K562 (cell line): ENCODE data around the gene PFN3. TPM values are rescaled to one million over a fixed set of nuclear protein-coding genes. Genes with fewer than 3 reads are reported as not detected.

Experiments used
- IRF2 ChIP-seq: sonication (generic); formaldehyde crosslinking; IDR thresholded peaks from 2 replicates; pipeline ENCODE4 v1.8.1; 2022; ENCODE audit warnings: mild to moderate bottlenecking, missing genetic modification reagents
- LARP7 ChIP-seq: fragments of 450-650 bp; IDR thresholded peaks from 2 replicates; pipeline ENCODE4 v1.6.1; 2016
- PHB2 ChIP-seq: fragments of 450-650 bp; IDR thresholded peaks from 2 replicates; pipeline ENCODE4 v1.6.1; 2017; ENCODE audit warnings: low read depth
- RBBP5 ChIP-seq: fragments of 200-600 bp; sonication (generic); IDR thresholded peaks from 2 replicates; pipeline ENCODE4 v1.6.1; 2012; ENCODE audit warnings: borderline replicate concordance, mild to moderate bottlenecking, low read length, control low read depth, inconsistent platforms; ENCODE audit not compliant: insufficient read depth, poor library complexity, severe bottlenecking
- ZNF561 ChIP-seq: fragments of 450-650 bp; formaldehyde crosslinking; conservative IDR thresholded peaks from 2 replicates; pipeline ENCODE4 v1.4.0; 2020; ENCODE audit warnings: mild to moderate bottlenecking, moderate library complexity
- ZNF707 ChIP-seq: fragments of 250-450 bp; sonication (Bioruptor Pico); conservative IDR thresholded peaks from 2 replicates; pipeline ENCODE4 v1.8.0; 2022; ENCODE audit warnings: inconsistent platforms, mild to moderate bottlenecking, moderate library complexity
- polyA plus RNA-seq, 8 experiments: library from polyadenylated mRNA; depleted of rRNA in 4 of 8; stranded (reverse) in 5 of 8; unstranded in 3 of 8; fragments of >200 nt; fragmentation: Nextera tagmentation in 2 of 8; fragmentation: Illumina TruSeq in 1 of 8; extraction: Ambion mirVana in 2 of 8; extraction: Trizol in 1 of 8; gene quantifications; 2 replicates each; pipeline versions ENCODE4 v1.2.1 to v1.2.3, GENCODE V29; 2011 to 2014; ENCODE audit warnings: inconsistent platforms in 1 of 8, missing spikeins in 1 of 8
- total RNA-seq, 7 experiments: library from RNA; depleted of rRNA in 6 of 7; stranded (reverse); fragments of >200 nt in 6 of 7; fragmentation: Illumina TruSeq in 2 of 7; extraction: Trizol in 2 of 7; gene quantifications; 2 replicates each; pipeline versions ENCODE4 v1.2.1 to v1.2.3, GENCODE V29; 2011 to 2021; ENCODE audit warnings: low replicate concordance in 1 of 7
- TF ChIP-seq, protein P1 (sequence below), 2 experiments: fragments of 450-650 bp in 1 of 2; sonication (generic) in 1 of 2; formaldehyde crosslinking in 1 of 2; IDR thresholded peaks; 2 replicates each; pipeline versions ENCODE4 v1.7.1 to v1.9.0; 2016 to 2022; ENCODE audit warnings: inconsistent platforms in 1 of 2, mild to moderate bottlenecking in 1 of 2, missing genetic modification reagents in 1 of 2
- TF ChIP-seq, protein P2 (sequence below): fragments of 450-650 bp; IDR thresholded peaks from 2 replicates; pipeline ENCODE4 v1.6.1; 2016; ENCODE audit warnings: missing biosample characterization, missing genetic modification characterization
- TF ChIP-seq, protein P3 (sequence below): sonication (generic); formaldehyde crosslinking; IDR thresholded peaks from 2 replicates; pipeline ENCODE4 v1.9.0; 2022; ENCODE audit warnings: mild to moderate bottlenecking, missing genetic modification reagents
- TF ChIP-seq, protein P4 (sequence below): sonication (generic); formaldehyde crosslinking; IDR thresholded peaks from 2 replicates; pipeline ENCODE4 v1.8.1; 2023; ENCODE audit warnings: mild to moderate bottlenecking, missing genetic modification reagents, moderate library complexity
- TF ChIP-seq, protein P5 (sequence below): fragments of 450-650 bp; IDR thresholded peaks from one replicate; pipeline ENCODE4 v1.6.1; 2018; ENCODE audit warnings: mild to moderate bottlenecking, moderate library complexity; ENCODE audit not compliant: partially characterized antibody

Gene PFN3
- total and polyA plus RNA-seq, 9 of the 15 experiments (the other 6 are each of a cell fraction or from before 2014, with no cell fraction given) = not detected

DNA sequence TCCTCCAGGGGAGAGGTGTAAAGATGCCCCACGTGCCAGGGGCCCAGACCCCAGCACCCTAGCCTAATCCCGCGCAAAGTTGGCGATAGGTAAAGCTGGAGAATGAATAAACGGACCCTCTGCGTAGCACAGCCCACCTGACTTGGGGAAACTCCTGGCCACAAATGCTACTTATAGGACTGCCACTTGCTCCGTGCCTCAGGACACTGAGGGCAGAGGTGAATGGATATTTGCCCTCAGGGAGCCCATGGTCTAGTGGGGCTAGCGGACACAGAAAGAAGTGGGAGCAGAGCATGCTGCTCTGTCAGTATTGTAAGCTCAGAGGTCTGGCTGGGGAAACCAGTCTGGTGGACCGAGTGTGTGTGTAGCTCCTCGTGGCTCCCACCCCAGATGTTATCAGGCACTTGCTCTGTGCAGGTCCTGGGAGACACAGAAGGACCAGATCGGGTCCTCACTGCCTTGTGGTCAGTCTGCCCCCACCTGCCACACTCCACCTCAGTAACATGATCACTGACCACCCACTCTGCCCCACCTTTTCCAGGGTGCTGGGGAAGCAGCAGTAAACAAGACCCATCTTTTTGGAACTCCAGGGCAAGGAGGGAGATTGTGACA is 26.9 kb upstream of the PFN3 start (continued):
- TF ChIP-seq, protein P1, sequence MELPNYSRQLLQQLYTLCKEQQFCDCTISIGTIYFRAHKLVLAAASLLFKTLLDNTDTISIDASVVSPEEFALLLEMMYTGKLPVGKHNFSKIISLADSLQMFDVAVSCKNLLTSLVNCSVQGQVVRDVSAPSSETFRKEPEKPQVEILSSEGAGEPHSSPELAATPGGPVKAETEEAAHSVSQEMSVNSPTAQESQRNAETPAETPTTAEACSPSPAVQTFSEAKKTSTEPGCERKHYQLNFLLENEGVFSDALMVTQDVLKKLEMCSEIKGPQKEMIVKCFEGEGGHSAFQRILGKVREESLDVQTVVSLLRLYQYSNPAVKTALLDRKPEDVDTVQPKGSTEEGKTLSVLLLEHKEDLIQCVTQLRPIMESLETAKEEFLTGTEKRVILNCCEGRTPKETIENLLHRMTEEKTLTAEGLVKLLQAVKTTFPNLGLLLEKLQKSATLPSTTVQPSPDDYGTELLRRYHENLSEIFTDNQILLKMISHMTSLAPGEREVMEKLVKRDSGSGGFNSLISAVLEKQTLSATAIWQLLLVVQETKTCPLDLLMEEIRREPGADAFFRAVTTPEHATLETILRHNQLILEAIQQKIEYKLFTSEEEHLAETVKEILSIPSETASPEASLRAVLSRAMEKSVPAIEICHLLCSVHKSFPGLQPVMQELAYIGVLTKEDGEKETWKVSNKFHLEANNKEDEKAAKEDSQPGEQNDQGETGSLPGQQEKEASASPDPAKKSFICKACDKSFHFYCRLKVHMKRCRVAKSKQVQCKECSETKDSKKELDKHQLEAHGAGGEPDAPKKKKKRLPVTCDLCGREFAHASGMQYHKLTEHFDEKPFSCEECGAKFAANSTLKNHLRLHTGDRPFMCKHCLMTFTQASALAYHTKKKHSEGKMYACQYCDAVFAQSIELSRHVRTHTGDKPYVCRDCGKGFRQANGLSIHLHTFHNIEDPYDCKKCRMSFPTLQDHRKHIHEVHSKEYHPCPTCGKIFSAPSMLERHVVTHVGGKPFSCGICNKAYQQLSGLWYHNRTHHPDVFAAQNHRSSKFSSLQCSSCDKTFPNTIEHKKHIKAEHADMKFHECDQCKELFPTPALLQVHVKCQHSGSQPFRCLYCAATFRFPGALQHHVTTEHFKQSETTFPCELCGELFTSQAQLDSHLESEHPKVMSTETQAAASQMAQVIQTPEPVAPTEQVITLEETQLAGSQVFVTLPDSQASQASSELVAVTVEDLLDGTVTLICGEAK (IDR thresholded peaks at IDR 0.05) = no peak
- TF ChIP-seq, protein P1 (CRISPR knock-in tag; IDR thresholded peaks at IDR 0.05) = no peak
- TF ChIP-seq RBBP5 (no peak), PHB2 (no peak), IRF2 (CRISPR knock-in tag) (no peak), ZNF561 (CRISPR knock-in tag) (no peak), LARP7 (no peak), ZNF707 (CRISPR knock-in tag) (no peak)
- TF ChIP-seq, protein P2, sequence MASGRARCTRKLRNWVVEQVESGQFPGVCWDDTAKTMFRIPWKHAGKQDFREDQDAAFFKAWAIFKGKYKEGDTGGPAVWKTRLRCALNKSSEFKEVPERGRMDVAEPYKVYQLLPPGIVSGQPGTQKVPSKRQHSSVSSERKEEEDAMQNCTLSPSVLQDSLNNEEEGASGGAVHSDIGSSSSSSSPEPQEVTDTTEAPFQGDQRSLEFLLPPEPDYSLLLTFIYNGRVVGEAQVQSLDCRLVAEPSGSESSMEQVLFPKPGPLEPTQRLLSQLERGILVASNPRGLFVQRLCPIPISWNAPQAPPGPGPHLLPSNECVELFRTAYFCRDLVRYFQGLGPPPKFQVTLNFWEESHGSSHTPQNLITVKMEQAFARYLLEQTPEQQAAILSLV (tag) = no peak
- TF ChIP-seq, protein P3, sequence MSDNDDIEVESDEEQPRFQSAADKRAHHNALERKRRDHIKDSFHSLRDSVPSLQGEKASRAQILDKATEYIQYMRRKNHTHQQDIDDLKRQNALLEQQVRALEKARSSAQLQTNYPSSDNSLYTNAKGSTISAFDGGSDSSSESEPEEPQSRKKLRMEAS (CRISPR knock-in tag) = peak; percentile 75
- TF ChIP-seq, protein P4, sequence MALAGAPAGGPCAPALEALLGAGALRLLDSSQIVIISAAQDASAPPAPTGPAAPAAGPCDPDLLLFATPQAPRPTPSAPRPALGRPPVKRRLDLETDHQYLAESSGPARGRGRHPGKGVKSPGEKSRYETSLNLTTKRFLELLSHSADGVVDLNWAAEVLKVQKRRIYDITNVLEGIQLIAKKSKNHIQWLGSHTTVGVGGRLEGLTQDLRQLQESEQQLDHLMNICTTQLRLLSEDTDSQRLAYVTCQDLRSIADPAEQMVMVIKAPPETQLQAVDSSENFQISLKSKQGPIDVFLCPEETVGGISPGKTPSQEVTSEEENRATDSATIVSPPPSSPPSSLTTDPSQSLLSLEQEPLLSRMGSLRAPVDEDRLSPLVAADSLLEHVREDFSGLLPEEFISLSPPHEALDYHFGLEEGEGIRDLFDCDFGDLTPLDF = no peak
- TF ChIP-seq, protein P5, sequence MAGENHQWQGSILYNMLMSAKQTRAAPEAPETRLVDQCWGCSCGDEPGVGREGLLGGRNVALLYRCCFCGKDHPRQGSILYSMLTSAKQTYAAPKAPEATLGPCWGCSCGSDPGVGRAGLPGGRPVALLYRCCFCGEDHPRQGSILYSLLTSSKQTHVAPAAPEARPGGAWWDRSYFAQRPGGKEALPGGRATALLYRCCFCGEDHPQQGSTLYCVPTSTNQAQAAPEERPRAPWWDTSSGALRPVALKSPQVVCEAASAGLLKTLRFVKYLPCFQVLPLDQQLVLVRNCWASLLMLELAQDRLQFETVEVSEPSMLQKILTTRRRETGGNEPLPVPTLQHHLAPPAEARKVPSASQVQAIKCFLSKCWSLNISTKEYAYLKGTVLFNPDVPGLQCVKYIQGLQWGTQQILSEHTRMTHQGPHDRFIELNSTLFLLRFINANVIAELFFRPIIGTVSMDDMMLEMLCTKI = no peak
